Central memory CD4-positive, alpha-beta T cell (primary cell): ENCODE data around the gene ALKBH5.
"Not testable (repeated sequence)": the region's sequence is repeated elsewhere in the genome, so short reads cannot be mapped to it uniquely, and the experiment has no call there.

Source experiments
- DNase-seq: peaks from one replicate; pipeline ENCODE4 v3.0.0; 2022

ALKBH5 gene

DNA sequence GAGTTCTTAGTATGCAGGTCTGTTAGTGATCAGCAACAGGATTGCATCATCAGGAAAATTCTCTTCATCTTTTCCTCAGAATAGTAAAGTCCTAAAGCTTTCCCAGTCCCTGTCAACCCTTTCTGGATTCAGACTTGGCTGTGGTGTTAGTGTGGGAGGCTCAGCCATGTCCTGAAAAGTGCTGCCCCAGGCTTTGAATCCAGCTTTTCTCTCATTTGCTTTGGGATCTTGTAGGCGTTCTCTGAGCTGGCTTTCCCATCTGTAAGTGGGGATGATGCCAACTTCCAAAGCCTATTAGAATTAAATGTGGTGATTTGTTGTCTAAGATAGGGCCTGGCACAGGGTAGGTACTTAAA is 3.0 kb downstream of the ALKBH5 start:
- DNase-seq: no peak

DNA sequence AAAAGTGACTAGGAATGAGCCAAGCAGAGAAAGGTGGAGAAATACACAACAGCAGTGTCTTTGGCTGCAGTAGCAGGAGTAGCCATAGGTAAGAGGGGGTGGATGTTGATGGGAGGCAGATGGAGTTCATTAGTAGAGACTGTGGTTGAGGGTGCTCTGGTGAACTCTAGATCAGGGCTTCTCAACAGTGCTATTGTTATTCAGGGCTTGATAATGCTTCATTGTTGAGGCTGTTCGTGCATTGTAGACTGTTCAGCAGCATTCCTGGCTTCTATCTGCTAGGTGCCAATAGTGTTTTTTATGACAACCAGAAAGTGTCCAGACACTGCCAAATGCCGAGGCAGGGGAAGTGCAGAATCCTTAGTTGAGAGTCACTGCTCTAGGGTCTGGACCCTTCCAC is 3.6 kb downstream of the ALKBH5 start:
- no peak for DNase-seq

DNA sequence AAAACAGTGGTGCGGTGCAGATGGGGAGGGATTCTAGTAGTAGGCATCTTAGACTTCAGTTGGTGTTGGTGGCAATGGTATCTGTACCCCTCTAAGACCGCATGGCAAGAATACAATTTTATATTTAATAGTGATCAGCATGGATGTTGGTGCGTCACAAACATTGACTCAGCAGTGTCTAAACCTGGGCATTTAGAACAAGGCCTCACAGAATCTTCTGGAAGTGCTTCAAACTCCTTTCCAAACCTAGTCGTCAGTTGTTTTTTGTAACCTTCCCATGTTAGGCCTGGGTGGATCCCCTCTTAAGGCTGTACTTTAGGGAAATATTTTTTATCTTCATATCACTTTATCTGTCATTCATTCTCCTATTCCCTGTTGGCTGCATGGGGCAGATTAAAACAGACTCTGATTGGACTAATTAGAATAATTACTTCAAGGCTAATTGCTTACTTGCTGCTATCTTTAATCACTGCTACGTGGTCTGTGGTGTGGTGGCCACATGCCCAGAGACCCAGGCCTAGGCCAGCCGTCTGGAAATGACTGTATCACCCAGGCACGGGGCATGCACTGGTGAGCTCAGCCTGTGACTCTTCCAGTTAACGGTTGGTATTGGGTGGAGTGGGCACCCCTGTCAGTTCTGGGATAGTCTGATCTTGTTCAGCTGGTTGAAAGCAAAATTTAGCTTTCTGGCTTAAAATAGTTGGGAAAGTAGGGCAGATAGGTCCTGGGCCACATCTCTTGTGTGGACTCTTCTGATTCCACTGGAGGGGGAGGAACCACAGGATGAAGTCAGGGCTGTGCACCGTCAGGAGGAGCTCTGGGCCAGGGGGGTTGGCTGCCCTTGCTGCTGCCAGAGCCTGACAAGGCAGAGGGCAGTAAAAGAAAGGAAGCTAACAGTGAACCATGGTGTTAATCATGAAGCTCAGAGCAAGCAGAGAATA is 4.5 kb downstream of the ALKBH5 start:
- DNase-seq: no peak

DNA sequence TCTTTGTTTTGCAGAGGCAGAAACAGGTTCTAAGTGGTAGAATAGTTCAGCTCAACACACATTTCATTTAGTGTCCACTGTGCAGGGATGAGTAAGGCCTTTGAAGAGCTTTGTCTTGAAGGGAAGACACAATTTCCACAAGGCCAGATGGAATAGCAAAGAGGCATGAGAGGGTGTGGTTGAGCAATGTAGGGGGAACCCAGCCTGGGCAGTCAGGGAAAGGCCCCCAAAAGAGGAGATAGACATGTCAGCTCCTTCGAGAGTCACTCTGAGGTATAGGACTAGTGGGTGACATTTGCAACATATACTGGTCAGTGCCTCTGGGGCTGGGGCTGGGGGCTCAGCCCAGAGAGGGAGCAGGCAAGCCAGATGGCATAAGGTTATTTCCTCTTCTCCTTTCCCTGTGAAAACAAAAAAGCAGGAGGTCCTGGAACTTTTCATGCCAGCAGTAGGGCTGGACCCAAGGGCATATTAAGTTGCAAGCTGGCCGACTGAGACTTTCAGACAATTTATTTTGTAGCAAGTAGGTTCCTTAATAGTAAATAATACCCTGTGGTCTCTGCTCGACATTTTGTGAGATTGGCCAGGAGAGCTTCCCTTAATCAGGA is 7.1 kb downstream of the ALKBH5 start:
- no peak for DNase-seq

DNA sequence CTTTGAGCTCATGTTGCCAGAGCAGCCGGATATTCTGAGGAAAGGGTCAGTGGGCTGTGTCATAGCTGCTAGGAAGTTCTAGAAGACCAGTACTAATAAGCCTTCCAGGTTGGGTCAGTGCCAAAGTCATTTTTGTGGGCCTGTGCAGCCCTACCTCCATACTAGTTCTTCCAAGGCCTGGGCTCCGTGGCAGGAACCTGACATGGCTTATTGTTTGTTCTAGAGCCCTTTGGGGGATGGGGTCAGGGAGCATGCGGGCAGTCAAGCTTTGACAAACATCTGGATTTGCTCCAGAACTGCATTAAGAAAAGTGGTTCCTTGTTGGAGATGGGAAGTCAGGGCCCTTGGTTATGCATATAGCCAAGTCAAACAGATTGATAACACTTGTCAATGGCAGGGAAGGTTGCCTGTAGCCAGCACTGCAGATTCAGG is 7.6 kb downstream of the ALKBH5 start:
- DNase-seq: no peak

DNA sequence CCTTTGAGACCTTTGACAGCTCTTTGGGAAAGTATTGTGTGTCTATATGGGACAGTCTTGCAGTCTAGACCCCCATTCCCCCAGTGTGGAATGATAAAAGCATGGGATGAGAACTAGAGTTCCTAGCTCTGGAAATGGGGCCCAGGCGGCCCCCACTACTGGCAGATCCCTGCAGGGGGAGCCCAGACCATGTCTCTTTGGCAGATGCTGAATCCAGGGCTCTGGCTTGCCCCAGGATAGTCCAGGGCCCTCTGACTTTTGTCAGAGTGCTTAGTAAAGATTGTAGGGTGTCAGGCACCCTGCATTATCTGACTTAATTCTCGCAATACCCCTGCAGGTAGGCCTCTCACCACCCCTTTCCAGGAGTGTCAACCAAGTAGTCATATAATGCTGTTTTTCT is 8.3 kb downstream of the ALKBH5 start:
- no peak for DNase-seq

DNA sequence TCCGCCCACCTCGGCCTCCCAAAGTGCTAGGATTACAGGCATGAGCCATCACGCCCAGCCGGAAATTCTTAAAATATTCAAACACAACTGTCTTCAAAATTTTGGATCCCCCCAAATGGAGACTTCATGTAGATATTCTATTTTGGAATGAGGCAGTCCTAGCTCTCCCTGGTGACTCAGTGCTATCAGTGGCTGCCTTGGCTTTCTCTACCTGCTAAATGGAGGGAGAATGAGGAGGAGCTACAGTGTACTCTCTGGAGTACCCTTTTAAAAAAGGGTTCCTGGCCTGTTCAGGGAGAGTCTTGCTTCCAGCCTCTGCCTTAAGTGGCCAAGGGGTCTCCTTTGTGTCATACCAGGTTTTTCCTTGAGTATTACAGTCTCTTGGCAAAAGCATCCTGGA is 10.8 kb downstream of the ALKBH5 start:
- DNase-seq: no peak

DNA sequence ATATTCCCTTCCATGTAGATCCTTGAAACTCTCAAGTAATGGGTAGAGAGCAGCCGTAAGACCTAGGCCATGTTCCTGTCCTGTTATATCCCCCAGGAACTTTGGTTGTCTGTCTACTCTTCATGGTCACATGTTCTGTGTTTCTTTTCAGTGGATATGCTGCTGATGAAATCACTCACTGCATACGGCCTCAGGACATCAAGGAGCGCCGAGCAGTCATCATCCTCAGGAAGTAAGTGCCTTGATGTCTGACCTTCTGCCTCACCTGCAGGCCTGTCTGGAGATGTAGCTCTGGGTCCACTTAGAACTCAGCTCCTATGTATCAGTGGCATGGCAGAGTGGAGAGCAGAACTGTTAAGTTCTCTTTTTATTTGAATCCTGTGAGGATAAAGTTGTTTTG is 11.2 kb downstream of the ALKBH5 start:
- DNase-seq: no peak

DNA sequence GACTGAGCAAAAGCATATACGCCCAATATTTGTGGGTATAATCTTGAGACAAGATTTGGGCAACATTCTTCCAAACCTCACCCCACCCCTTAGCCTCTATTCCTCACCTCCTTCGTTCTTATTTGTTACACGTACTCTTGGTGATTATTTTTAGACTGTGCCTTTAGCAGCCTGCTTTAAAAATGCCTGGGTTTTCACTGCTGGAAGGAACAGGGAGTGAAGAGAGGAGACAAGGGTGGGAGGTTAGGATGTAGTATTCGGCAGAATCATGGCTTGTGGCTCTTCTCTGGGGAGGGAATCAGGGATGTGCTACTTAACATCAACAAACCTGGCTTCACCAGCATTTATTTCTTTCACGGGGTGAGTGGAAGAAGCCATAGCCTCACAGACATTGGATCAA is 11.6 kb downstream of the ALKBH5 start:
- no peak for DNase-seq

DNA sequence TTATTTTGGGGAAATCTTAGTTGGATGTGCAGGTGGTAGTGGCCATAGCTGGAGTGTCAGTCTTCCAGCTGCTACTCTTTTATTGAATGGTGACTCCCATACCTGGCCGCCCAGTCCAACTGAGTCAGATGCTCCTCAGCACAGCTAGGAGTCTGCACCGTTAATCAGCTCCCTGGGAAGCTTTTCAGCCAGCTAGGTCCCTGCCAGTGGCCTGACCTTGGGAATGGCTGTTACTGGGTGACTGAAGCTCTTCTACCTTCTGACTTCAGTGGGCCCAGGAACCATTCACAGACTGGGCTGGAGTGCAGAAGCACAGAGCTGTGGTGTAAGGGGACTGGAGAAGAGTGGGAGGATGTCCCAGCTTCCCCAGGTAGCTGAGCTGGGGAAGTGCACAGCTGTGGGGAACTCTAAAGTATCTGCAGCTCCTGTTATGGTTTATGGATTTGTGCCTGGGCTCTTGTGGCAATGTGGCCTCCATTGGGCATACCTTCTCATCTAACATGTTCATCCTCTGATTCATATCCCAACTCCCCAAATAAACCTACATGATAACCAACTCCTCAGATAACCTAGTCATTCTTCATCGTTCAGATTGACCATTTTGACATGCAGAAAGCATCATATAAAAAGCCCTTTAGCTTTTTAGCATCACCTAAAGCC is 14.0 kb downstream of the ALKBH5 start:
- no peak for DNase-seq

DNA sequence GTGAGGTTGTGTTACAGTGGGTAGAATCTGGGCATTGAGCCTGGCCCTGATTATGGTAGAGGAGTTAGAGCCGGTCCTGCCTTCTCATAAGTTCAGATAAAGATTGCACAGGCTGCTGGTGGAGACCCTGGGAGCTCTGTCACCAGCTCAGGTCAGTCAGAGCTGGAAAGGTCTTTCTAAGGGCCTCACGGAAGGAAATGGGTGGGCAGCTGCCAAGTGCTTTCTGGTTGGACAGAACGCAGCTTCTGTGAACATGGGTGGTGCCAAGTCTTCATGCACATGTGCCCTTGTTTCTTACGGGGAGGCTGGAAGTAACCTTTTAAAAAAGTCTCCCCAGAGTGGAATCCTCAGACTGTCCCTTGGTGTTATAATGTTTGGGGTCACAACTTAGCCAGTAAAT is 14.9 kb downstream of the ALKBH5 start:
- no peak for DNase-seq

DNA sequence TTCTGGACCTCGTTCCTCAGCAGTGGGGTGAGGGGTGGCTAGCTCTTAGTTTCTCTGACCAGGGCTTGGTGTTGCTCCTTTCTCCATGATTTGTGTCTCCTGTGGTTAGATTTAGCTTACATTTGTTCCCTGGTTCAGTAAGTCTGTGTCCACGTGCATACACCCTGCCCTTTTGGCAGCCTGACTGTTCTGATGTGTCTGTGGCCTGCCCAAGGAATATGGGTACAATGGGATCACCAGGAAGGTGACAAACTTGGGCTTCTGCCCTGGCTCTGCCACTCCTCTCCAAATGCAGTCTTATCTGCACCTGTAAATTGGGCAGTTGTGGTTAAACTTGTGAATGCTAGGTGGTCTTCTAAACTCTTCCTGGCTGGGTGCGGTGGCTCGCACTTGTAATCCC is 17.5 kb downstream of the ALKBH5 start:
- DNase-seq: no peak

DNA sequence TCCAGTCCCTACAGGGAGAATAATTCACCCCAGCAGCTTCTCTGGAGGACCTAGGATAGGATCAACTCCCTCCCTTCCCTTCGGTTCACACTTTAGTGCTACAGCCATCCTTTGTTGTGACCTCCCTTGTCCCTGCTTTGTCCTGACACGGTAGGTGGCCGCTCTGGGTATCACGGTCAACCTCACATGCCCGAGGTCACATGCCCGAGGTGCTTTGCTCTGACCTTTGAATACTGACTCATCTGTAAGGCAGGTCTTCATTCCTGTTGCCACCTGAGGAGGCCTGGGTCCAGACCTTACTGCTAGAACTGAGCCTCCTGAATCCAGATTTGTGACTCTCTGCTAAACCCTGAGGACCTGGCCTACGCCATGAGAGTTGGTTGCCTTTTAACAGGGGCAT is 19.7 kb downstream of the ALKBH5 start:
- DNase-seq: no peak

DNA sequence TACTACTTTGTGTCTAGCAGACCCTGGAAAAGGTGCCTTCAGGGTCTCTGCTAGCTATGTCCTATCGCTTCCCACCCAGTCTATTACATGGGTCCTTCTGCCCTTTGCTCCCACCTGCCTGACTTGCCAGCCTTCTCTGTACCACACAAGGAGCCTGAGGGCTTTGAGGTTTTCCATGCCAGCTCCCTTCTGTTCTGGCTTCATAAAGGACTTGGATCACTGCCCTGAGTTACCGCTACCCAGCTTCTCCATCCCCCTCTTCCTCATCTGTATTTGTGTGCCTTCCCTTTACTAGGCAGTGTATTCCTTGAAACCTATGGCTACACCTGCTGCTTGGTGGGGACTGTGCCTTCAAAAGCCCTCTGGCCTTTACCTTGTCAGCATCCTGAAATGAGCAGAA is 22.2 kb downstream of the ALKBH5 start:
- no peak for DNase-seq

DNA sequence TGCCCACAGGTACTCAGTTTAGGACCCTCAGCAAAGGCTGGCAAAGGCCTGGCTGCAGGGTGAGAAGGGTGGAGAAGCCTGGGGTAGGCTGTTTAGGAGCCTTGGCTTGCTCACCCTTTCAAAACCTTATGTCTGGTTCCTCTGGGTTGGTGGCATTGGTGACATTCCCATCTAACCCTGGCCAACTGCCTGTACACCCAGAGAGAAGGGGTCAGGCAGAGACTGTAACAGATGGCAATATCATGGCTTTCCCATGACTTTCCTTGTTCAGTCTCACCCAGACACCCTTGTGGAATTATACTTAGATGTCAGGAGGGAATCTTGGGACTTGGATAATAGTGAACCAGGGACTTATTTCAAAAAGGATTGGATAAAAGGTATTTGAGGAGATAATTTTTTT is 23.3 kb downstream of the ALKBH5 start:
- no peak for DNase-seq

DNA sequence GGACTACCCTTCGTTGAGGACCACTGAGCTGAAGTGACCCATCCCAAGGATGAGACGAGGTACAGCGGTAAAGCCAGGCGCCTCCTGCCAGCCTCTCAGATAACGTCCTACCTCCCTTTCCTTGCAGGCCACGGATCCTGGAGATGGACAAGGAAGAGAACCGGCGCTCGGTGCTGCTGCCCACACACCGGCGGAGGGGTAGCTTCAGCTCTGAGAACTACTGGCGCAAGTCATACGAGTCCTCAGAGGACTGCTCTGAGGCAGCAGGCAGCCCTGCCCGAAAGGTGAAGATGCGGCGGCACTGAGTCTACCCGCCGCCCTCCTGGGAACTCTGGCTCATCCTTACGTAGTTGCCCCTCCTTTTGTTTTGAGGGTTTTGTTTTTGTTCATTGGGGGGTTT is 24.5 kb downstream of the ALKBH5 start:
- no peak for DNase-seq

DNA sequence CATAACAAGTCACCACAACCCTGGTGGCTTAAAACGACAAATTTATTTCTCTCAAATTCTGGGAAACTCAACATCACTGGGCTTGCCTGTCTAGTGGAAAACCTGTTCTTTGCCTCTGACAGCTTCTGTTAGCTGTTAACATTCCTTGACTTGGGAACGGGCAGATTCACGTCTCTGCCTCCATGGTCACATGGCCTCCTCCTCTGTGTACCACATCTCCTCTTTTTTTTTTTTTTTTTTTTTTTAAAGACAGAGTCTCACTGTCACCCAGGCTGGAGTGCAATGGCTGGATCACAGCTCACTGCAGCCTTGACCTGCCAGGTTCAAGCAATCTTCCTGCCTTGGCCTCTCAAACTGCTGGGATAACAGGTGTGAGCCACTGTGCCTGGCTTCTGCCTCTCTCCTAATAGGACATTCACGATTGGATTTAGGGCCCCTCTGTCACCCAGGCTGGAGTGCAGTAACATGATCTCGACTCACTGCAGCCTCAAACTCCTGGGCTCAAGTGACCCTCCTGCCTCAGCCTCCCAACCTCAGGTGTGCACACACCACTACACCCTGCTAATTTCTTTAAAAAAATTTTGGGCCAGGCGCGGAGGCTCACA is 30.1 kb downstream of the ALKBH5 start:
- no peak for DNase-seq

DNA sequence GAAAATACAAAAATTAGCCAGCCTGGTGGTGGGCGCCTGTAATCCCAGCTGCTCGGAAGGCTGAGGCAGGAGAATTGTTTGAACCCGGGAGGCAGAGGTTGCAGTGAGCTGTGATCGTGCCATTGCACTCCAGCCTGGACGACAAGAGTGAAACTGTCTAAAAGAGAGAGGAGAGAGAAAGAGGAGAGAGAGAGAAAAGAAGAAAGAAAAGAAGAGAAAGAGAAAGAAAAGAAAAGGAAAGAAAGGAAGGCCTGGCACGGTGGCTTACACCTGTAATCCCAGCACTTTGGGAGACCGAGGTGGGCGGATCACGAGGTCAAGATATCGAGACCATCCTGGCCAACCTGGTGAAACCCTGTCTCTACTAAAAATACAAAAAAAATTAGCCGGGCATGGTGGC is 33.3 kb downstream of the ALKBH5 start:
- DNase-seq: not testable (repeated sequence)

DNA sequence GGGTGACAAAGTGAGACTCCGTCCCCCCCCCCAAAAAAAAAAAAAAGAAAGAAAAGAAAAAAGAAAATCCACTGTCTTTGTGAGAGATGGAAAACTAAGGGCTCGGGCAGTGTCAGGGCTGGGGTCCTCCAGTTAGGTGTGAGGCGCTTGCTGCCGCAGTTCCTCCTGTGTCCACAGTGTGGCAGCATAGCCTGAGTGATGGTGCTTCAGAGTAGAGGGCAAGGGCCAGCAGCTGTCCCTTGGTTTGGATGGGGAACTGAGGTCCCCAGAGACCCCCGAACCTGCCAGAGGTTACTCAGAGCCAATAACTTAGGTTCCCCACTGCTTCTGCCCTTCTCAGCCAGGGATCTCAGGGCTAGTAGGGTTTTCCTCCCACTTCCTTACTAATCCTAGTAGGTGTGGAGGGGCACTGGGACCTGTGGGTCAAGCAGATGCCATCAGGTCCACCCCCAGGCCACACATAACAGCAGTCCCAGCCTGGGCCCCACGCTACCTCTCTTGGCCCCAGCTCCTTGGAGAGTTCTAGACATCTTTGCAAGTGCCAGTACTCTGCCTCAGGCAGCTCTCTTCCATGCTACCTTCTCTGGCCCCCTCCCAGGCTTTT is 33.9 kb downstream of the ALKBH5 start:
- DNase-seq: peak; percentile 52

DNA sequence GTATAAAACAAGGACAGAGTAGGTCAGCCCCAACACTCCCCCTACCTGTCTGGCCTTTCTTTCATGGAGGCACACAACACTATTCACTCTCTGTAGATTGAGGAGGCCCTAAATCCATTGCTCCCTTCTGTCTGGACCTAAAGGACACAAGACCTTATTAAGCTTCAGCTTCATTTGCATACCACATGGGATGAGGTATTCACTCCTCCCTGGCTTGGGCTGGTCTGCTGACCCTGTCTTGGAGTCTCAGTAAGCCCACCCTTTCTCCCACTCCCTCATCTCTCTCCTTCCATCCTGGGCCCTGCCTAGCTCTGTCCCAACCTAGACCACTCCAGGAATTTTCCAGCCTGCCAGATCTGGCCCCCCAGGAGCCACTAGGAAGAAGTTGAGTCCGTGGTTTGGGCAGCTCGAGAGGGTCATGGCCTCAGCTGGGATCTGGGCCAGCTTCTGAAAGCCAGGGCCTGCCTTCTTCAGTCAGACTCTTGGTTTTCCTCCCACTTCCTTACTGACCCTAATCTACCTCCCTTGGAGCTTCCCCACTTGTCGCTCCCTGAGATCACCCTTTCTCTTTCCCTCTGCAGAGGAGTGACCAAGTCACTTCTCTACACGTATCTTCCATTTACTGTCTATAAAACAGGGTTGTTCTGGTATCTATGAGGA is 35.3 kb downstream of the ALKBH5 start:
- DNase-seq: no peak

DNA sequence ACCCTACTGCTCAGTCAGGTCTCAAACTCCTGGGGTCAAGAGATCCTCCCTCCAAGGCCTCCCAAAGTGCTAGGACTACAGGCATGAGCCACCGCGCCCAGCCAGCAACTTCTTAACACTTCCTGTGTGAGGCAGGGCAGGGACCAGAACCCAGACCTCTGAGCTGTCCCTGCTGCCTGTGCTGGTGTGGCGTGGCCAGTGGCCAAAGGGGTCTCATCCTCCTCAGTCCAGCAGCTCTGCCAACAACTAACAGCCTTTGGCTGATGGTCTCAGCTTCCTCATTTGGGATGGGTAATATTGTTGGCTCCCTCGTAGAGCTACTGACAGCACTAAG is 40.4 kb downstream of the ALKBH5 start:
- DNase-seq: no peak

DNA sequence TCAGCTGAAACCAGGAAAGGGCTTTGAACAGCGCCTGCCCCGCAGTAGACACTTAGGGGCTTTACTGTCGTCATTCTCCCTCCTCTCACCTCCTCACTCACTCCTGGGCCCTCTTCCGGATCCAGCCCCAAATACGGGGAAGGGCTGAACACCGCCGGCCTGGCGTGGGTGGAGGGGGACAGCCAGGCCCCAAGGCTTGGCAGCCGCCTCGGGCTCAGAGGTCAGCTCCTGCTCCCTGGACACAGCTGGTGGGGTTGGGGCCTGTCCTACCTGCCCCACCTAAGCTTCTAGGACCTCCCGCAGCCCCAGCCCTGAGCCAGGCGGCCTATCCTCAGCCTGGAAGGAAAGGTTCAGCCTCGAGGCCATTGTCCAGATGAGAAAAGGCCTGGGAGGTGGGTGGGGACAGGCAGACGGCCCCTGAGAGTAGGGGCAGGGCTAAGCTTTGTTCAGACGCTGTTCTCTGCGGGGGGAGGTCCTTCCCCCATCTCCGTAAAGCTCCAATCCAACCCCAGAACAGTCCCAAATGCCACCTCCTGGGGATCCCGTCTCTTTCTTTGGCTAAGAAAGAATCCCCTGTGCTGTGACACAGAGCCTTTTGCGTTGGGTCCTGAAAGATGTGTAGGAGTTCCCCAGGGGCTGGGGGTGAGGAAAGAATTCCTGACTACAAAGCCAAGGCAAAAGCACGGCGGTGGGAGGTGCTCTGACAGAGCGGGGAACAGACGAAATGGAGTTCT is 40.9 kb downstream of the ALKBH5 start:
- DNase-seq: no peak
